HG02981 (cell line): ENCODE measurements around the gene LRRC17.
"Not testable (repeated sequence)": the region's sequence is repeated elsewhere in the genome, so short reads cannot be mapped to it uniquely, and the experiment has no call there.

ENCODE experiments used
- ATAC-seq: cut with Tn5 transposase; IDR thresholded peaks from one replicate; pipeline ENCODE4 v1.9.1; 2021; ENCODE audit warnings: mild to moderate bottlenecking, moderate library complexity; ENCODE audit not compliant: unreplicated experiment

The LRRC17 gene

DNA sequence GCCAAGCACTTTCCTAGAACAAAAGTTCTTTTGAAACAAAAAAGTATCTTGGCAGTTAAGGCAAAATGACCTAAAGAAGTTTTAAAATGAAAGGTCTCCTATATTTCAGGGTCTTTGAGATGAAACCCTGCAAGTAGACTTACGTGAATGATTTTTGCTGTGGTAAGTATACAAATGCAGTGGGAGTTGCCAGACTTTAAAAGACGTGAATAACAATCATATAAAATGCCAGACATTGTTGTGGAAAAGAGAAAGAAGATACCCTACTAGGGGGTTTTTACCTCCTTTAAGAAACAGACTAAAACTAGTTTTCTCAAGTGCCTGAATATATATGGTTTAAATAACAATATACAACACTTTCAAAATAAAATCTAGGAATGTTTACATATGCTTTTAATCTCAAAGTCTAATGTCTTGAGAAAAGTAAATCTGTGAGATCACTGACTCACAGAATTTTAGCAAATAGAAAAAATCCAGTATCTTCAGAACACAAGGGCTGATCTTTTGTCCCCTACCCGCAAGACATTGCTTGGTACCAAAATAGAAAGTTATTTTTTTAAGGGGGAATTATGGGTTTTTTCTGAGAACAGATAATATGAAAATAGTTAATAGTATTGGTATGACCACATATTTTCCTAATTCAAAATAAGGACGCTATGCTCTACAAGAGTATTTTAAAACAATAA, 29.5 kb downstream of the LRRC17 start:
- no peak for ATAC-seq

DNA sequence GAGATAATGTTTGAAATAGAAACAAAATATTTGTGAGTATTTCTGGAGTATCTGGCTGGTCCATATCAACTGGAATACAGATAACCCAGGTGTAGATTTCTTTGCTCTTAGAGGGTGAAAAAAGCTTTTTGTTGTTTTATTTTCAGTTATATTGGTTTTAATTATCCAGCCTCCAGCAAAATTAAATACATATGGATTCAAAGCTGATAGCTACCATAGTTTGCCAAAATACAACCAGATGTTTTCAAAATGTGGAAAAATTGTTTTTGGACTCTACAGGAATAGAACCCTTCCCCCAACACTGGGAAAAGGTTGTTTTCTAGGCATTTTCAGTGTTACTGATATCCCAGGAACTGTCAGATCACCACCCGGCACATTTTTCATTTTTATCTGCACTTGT, 30.1 kb downstream of the LRRC17 start:
- ATAC-seq, result no peak

DNA sequence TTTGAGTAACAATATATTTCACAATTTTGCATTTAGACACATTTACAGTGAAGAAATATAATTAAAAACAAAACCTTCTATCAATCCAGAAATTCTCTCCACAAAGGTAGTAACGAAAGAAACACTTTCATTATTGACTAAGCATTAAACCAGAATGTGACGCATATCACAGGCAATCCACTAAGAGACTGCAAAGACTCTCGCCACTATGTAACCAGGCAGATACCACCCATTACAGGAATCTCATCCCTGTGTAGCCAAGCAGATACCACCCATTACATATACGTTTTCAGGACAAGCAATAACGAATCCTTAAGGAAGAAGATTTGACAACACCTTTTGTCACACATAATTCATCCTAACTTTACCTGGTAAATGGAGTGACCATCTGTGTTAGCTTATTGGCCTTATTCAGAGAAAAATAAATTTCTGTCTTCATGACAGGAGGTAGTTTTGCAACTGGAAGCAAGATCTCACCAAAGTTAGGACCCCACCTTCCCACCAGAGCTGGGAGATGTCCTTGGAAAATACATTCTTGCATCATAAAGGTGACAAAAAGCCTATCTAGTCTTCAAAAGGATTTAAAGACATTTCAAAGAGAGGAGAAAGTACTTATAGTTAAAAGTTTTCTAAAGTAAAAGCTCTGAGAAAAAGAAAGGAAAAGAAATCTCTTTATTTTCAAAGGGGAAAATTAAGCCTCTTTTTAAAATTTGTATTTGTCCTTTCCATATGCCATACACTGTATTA, 30.8 kb downstream of the LRRC17 start:
- ATAC-seq, result no peak

DNA sequence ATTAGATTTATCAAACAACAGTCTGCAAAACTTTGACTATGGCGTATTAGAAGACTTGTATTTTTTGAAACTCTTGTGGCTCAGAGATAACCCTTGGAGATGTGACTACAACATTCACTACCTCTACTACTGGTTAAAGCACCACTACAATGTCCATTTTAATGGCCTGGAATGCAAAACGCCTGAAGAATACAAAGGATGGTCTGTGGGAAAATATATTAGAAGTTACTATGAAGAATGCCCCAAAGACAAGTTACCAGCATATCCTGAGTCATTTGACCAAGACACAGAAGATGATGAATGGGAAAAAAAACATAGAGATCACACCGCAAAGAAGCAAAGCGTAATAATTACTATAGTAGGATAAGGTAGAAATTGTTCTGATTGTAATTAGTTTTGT, 31.4 kb downstream of the LRRC17 start:
- no peak for ATAC-seq

DNA sequence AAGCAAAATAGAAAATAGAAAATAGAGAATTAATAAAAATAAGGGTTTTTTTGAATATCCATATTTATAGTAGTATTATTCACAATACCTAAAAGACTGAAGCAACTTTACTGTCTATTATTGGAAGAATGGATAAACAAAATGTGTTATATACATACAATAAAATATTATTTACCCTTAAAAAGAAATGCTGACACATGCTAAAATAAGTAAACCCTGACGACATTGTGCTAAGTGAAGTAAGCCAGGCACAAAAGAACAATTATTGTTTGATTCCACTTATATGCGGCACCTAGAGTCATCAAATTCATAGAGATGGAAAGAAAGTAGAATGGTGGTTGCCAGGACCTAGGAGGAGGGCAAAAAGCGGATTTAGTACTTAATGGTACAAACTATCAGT, 39.0 kb downstream of the LRRC17 start:
- ATAC-seq, result no peak

DNA sequence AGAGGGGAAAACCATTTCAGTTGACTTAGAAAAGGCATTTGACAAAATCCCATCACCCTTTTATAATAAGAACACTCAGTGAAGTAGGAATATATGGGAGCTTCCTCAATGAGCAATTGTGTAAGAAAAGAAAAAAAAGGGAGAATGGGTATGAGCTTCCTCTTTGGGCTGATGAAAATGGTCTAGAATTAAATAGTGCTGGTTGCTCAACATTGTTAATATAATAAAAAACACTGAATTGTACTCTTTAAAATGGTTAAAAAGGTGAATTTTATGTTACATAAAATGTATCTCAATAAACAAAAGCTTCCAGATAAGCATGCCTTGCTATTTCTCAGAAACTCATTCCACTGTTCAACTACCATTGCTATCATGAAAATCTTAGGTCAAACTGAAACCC, 40.6 kb downstream of the LRRC17 start:
- no peak for ATAC-seq

DNA sequence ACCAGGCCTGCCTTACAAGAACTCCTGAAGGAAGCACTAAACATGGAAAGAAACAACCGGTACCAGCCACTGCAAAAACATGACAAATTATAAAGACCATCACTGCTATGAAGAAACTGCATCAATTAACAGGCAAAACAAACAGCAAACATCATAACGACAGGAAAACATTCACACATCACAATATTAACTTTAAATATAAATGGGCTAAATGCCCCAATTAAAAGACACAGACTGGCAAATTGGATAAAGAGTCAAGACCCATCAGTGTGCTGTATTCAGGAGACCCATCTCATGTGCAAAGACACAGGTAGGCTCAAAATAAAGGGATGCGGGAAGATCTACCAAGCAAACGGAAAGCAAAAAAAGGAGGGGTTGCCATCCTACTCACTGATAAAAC, 41.6 kb downstream of the LRRC17 start:
- not testable (repeated sequence) for ATAC-seq

DNA sequence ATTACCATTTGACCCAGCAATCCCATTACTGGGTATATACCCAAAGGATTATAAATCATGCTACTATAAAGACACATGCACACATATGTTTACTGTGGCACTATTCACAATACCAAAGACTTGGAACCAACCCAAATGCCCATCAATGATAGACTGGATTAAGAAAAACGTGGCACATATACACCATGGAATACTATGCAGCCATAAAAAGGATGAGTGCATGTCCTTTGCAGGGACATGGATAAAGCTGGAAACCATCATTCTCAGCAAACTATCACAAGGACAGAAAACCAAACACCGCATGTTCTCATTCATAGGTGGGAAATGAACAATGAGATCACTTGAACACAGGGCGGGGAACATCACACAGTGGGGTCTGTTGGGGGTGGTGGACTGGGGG, 45.2 kb downstream of the LRRC17 start:
- not testable (repeated sequence) for ATAC-seq

DNA sequence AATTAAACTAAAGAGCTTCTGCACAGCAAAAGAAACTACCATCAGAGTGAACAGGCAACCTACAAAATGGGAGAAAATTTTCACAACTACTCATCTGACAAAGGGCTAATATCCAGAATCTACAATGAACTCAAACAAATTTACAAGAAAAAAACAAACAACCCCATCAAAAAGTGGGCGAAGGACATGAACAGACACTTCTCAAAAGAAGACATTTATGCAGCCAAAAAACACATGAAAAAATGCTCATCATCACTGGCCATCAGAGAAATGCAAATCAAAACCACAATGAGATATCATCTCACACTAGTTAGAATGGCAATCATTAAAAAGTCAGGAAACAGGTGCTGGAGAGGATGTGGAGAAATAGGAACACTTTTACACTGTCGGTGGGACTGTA, 49.2 kb downstream of the LRRC17 start:
- not testable (repeated sequence) for ATAC-seq

DNA sequence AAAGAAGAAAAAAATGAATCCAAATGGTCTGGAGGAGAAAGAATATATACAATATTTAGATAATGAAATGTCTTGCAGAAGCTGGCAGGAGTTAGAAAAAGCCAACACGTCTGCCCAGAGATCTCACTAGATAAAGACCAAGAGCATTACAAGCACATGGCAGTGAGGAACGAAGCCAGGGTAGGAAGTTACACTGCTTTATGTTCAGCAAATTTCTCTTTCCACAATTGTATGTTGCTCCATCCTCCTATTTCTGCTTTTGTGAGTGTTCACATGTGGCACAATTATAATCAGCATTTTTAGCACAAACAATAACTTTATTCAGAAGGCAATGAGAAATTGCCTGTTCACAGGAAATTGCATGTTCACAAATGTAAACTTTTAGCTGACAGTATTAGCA, 53.7 kb downstream of the LRRC17 start:
- ATAC-seq, result no peak

DNA sequence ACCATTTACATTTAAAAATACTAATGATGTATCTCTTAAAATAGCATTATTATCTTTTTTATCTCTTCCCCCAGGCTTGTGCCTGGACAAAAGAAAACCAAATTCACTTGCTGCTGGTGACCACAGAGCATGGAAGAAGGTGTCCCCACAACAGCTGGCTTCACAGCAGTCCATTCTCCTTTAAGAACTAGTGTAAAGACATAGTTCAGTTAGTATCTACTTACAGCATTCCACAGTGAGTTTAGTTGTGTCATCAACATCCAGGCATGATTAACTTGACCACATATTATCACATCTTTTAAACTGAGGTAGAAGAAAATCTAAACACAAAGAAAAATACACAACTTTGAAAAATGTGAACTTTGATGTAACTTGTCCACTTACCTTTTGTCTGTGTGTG, 55.0 kb downstream of the LRRC17 start:
- ATAC-seq, result no peak

DNA sequence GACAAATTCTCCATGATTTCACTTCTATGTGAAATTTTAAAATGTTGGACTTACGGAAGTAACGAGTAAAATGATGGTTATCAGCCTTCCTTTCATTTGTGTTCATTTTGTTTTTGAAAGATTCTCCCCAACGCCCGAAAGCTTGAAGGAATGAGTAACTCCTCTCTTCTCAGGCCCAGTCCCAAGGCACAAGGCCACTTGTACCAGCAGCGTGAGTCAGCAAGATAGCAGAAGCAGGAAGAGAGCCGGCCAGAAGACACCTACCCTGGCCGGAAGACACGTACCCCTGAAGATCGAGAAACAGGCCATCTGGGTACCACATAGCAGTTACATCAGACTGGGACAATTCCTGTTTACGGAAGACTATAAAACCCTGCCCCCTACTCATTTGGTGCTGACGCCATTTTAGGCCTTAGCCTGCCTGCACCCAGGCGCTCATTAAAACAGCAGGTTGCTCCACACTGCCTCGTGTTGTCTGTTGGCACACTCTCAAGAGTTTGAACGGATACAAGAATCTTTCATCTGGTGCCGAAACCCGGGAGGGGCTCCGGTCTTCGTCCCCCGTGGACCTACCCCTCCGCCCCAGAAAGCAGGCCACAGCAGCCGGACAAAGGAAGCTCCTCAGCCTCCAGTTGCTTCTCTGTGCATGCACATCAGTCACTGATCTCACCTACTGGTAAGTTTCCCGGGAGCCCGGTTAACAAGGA, 60.4 kb downstream of the LRRC17 start:
- ATAC-seq, result no peak

DNA sequence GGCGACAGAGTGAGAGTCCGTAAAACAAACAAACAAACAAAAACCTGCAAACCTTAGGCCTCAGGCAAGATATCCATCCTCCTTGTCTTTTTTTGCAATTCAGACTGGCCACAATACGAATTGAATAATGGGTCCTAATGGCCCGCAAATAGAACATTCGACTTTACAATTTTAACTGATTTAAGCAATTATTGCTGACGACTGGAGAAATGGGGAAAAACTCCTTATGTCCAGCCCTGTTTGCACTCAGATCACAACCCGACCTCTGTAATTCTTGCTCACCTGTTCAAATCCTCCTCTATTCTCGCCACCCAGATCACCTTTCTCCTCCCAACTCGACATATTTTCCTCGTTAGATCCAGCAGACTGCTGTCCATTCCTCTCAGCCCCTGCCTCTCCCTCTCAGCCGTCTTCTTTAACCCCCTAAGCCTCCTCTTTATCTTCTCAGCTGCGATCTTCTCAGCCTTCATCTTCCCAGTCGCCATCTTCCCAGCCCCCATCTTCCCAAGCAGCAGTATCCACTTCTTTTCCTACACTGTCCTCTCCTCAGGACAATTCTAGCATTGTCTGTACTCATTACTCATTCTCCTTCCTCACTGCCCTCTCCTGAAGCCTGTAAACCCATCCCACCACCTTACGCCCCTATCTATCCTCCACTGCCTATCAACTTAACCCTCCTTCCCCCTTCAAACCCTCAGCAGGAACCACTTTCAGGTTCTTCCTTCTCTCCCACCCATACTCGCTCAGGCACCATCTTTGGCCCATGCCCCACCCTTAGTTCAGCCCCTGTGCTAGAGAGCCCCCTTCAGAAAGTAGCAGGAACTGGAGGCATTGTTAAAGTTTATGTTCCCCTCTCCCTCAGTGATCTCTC, 61.8 kb downstream of the LRRC17 start:
- no peak for ATAC-seq

DNA sequence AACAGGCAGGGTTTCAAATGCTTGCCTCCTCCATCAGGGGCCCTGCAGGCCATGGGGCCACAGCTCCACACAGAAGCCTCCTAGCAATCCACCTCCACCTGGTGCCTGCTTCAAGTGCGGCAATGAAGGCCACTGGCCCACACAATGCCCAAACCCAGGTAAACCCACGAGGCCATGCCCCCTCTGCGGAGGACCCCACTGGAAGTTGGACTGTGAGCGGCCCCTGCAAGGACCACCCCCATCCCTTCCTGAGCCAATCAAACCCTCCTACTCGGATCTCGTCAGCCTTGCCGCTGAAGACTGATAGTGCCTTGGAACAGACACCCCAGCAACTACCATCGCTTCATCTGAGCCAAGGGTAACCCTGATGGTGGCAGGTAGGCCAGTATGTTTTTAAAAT, 63.1 kb downstream of the LRRC17 start:
- ATAC-seq, result no peak

DNA sequence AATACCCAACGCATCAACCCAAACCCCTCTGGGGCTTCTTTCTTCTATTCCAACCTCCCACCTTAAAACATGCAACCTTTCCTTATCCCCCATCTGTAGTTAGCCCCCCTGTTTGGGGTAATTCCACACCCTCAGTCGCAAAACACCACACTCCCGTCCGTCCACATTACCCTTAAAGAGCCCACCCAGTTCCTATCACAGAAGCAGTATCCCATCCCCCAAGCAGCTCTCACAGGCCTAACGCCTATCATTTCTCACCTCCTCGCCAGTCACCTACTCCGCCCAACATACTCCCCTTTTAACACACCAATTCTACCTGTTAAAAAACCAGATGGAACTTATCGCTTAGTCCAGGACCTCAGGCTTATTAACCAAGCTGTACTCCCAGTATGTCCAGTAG, 63.7 kb downstream of the LRRC17 start:
- no peak for ATAC-seq

DNA sequence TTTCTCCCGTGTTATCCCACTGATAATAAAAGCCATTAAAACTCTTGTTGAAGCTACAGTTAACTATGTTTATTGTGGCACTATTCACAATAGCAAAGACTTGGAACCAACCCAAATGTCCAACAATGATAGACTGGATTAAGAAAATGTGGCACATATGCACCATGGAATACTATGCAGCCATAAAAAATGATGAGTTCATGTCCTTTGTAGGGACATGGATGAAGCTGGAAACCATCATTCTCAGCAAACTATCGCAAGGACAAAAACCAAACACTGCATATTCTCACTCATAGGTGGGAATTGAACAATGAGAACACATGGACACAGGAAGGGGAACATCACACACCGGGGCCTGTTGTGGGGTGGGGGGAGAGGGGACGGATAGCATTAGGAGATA, 64.8 kb downstream of the LRRC17 start:
- ATAC-seq, result not testable (repeated sequence)

DNA sequence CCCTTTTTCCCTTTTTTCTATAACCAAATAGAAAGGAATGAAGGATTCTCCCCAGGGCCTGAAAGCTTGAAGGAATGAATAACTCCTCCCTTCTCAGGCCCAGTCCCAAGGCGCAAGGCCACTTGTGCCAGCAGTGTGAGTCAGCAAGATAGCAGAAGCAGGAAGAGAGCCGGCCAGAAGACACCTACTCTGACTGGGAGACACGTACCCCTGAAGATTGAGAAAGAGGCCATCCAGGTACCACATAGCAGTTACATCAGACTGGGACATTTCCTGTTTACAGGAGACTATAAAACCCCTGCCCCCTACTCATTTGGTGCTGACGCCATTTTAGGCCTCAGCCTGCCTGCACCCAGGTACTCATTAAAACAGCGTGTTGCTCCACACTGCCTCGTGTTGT, 65.5 kb downstream of the LRRC17 start:
- no peak for ATAC-seq

DNA sequence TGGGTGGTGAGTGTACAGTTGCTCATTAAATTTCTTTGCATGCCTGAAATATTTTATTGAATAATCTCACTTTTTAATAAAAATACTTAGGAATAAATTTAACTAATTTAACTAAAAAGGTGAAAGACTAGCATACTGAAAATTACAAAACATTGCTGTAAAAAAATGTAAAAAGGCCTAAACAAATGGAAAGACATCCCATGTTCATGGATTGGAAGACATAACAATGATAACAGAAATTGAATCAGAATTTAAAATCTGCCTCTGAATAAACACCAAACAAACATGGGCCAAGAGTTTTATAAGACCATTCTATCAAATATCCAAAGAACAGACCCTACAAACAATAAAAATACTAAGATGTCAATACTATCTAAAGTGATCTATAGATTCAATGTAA, 66.9 kb downstream of the LRRC17 start:
- no peak for ATAC-seq

DNA sequence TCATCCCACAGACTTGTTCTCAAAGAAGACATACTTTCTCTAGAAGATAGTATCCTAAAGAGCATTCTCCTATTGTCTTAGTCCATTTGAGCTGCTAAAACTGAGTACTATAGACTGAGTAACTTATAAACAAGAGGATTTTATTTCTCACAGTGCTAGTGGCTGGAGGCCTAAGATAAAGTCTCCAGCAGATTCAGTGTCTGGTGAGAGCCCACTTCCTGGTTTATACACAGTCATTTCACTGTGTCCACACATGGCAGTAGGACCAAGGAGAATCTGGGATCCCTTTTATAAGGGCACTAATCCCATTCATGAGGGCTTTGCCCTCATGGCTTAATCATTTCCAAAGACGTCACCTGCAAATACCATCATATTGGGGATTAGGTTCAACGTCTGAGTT, 68.7 kb downstream of the LRRC17 start:
- ATAC-seq, result no peak

DNA sequence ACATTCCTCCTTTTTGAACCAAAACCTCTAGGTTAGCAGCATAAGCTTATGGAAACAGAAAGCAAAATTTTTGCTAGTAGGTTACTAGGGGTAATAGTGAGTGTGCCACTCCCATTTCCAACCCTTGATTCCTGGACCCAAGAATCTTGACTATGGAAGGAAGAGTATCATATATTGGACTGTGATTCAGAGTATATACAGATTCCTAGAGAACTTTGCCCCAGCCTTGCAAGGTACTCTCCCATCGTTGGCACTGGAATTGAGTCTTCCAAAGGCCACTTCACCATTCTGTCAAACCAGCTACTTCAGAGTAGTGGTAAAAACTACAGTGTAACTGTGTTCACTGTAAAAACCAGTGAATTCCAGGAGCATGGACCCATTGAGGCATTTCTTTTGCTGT, 69.4 kb downstream of the LRRC17 start:
- no peak for ATAC-seq

DNA sequence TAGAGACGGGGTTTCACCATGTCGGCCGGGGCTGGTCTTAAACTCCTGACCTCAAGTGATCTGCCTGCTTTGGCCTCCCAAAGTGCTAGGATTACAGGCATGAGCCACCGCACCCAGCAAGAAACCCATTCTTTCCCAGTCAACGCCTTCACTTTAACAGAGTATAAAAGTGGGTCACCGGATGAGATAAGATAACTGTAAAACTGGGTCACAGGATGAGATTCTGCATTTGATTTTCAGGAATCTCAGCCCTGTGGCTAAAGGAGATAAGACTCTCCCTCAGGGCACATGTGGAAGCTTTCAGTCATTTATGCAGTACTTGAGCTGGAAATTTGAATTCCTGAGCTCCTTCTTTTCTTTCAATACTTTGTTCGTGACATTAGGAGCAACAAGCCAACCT, 70.8 kb downstream of the LRRC17 start:
- ATAC-seq, result no peak
